K562 treated with DMSO at 1 percent for 24 hours (cell line): ENCODE results near the gene NEK4. TPM values are rescaled to one million over a fixed set of nuclear protein-coding genes. Genes with fewer than 3 reads are reported as not detected.

ENCODE experiments used
- total RNA-seq: library from RNA; unstranded; fragments of 300-600 nt; gene quantifications from 2 replicates; pipeline ENCODE4 v1.2.3, GENCODE V29; 2022; ENCODE audit warnings: low read depth; ENCODE audit not compliant: insufficient read depth

The NEK4 gene
- total RNA-seq, result 9.4 and 10.3 TPM in 2 replicates

GRCh38 chr3:52770496-52771333 lies at the start of gene NEK4:
NEK4 (minus strand) TSS chr3:52770940; CDS start chr3:52770746, 194 bp downstream.

GRCh38 chr3:52794612-52795099 lies 23.9 kb upstream of the NEK4 start, which contains the start of gene ITIH3:
ITIH3 (plus strand) TSS chr3:52794796; CDS start chr3:52794804, 8 bp downstream.

GRCh38 chr3:52777127-52777958 lies 6.6 kb upstream of the NEK4 start, which contains the start of gene ITIH1:
ITIH1 (plus strand) TSS chr3:52777599; CDS start chr3:52777616, 17 bp downstream.

DNA sequence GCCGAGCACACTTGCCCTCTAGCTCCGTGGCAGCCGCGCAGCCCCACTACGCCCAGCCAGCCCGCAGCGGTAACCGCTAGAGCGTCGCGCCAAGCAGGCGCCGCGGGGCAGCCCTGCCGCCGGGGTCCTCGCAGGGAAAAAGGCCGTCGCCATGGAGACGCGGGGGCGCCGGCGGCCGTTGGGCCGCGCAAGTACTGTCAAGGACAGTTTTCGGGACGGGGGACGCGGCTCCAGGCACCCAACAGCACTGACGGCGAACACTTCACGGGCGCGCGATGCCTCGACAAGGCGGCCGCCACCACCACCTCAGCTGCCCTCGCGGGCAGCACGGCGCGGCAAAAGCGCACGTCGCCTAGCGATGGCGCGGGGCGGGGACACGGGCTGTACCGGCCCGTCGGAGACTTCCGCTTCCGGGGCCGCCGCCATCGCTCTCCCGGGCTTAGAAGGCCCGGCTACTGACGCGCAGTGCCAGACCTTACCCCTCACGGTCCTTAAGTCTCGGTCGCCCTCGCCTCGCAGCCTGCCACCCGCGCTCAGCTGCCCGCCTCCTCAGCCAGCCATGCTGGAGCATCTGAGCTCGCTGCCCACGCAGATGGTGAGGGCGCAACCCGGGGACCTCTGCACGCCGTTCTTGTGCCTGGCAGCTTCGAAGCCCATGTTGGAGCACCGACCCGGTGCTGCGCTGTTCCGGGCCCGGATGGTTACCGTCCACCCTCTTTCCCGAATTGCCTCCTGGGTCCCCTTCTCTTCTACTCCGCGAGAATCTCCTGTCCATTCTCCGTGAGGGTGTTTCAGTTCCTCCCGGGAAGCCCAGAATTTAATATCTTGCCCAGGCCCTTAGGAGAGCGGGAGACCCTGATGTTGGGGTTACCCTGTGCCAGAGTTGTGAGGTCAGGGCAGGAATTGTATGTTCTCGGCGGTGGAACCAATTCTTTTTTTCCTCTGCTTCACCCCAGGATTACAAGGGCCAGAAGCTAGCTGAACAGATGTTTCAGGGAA lies 64.8 kb downstream of the NEK4 start, which contains the start of the genes GLT8D1 and SPCS1:
GLT8D1 (minus strand) TSS at position 104 of the 999 bp plus-strand sequence. CDS start 5,331 bp downstream, outside the sequence.
SPCS1 (plus strand) TSS at position 419 of the 999 bp plus-strand sequence; CDS start at position 560, 141 bp downstream.

DNA sequence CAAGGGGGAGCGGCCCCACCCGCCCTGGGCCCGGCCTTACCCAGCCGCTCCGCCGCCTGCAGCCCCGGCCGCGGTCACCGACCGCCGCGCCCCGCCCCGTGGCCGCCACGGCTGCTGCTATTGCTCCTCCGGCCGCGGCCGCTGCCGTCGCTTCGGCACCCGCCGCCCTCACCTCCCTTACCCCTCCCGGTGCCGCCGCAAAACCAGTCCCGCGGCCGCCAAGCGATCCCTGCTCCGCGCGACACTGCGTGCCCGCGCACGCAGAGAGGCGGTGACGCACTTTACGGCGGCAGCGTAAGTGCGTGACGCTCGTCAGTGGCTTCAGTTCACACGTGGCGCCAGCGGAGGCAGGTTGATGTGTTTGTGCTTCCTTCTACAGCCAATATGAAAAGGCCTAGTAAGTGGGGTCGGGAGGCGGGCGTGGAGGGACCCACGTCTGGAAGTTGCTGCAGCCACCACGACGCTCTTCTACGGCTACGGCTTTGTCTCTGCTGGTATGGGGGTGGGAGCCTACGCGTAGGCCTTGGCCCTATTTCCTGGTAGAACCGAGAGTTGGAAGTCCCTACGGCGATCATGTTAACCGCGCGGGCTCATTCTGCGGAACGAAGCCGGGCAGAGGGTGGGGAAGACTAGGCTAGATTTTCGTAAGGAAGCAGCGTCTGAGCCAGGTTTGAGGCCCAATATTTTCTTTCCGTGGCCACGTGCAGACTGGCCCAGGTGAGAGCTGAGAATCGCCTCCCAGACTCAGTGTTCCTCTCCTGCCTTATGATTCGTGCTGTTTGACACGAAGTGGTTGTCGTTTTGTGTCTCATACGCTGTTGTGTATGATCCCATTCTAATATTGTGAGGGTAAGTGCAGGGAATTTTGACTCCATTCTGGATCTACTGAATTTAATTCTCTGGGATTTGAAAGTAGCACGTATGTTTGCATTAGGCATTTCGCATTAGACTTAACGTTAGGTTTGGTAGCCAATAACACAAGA lies 84.7 kb downstream of the NEK4 start, which contains the start of the genes GNL3 and PBRM1:
GNL3 (plus strand) TSS at position 324 of the 983 bp plus-strand sequence; CDS start at position 385, 61 bp downstream.
PBRM1 (minus strand) TSS at position 205 of the 983 bp plus-strand sequence.

Other genes starting within 250 kb of the NEK4 start
- gene NT5DC2, start 237.1 kb downstream of the NEK4 start, total RNA-seq, result 119 and 144 TPM in 2 replicates
- 33.0 and 37.8 TPM in 2 replicates for gene UQCC5, start 234.3 kb downstream of the NEK4 start, total RNA-seq
- 13.7 and 19.7 TPM in 2 replicates for gene PBRM1, start 85.0 kb downstream of the NEK4 start, total RNA-seq
- gene GNL3, start 84.9 kb downstream of the NEK4 start, total RNA-seq, result 27.5 and 33.1 TPM in 2 replicates
- gene GLT8D1, start 65.1 kb downstream of the NEK4 start, total RNA-seq, result 32.6 and 39.1 TPM in 2 replicates
- gene SPCS1, start 64.8 kb downstream of the NEK4 start, total RNA-seq, result 64.8 and 65.9 TPM in 2 replicates
- not detected in 2 replicates for gene ITIH1, start 6.7 kb upstream of the NEK4 start, total RNA-seq
- 0.10 TPM in 1 of 2 replicates, not detected in the other for gene ITIH3, start 23.9 kb upstream of the NEK4 start, total RNA-seq
- 0.29 and 1.4 TPM in 2 replicates for gene ITIH4, start 59.7 kb upstream of the NEK4 start, total RNA-seq
- 3.5 and 4.2 TPM in 2 replicates for gene MUSTN1, start 64.1 kb upstream of the NEK4 start, total RNA-seq
- 14.3 and 23.2 TPM in 2 replicates for gene STIMATE, start 126.6 kb upstream of the NEK4 start, total RNA-seq